Loucy (cell line): ENCODE measurements around the gene KRTAP5-8.
"Not testable (repeated sequence)": the region's sequence is repeated elsewhere in the genome, so short reads cannot be mapped to it uniquely, and the experiment has no call there.

Source experiments
- H2AFZ ChIP-seq: fragments of 200-600 bp; sonication (generic); 2 replicates; pipeline ENCODE4 v1.6.0; 2016; ENCODE audit warnings: antibody characterized with exemption, mild to moderate bottlenecking, low read length, moderate library complexity
- H3F3A ChIP-seq: fragments of 200-600 bp; 2 replicates; pipeline ENCODE4 v1.6.0; 2016; ENCODE audit warnings: antibody characterized with exemption, low read depth, mild to moderate bottlenecking
- H3K27me3 ChIP-seq: fragments of 200-600 bp; sonication (generic); 2 replicates; pipeline ENCODE4 v1.6.1; 2014; ENCODE audit warnings: low read length, mild to moderate bottlenecking; ENCODE audit not compliant: insufficient read depth, poor library complexity, severe bottlenecking
- H3K36me3 ChIP-seq: fragments of 200-600 bp; sonication (generic); 2 replicates; pipeline ENCODE4 v1.6.1; 2016; ENCODE audit warnings: low read length; ENCODE audit not compliant: insufficient read depth
- H3K4me1 ChIP-seq: fragments of 200-600 bp; sonication (generic); 2 replicates; pipeline ENCODE4 v1.5.1; 2014; ENCODE audit warnings: low read length, mild to moderate bottlenecking; ENCODE audit not compliant: insufficient read depth, poor library complexity, severe bottlenecking
- H3K4me2 ChIP-seq: fragments of 200-600 bp; sonication (generic); 2 replicates; pipeline ENCODE4 v1.6.0; 2014; ENCODE audit warnings: antibody characterized with exemption, low read length, low read depth, mild to moderate bottlenecking; ENCODE audit not compliant: poor library complexity, severe bottlenecking
- H3K4me3 ChIP-seq: fragments of 200-600 bp; sonication (generic); 2 replicates; pipeline ENCODE4 v1.5.1; 2014; ENCODE audit warnings: low read length, mild to moderate bottlenecking, mixed read lengths; ENCODE audit not compliant: poor library complexity, severe bottlenecking
- H3K79me2 ChIP-seq: fragments of 200-600 bp; sonication (generic); 2 replicates; pipeline ENCODE4 v1.6.1; 2014; ENCODE audit warnings: low read length; ENCODE audit not compliant: insufficient read depth
- H3K9ac ChIP-seq: fragments of 200-600 bp; sonication (generic); 2 replicates; pipeline ENCODE4 v1.6.0; 2014; ENCODE audit warnings: mild to moderate bottlenecking, low read depth, low read length, moderate library complexity; ENCODE audit not compliant: poor library complexity, severe bottlenecking
- H3K9me2 ChIP-seq: fragments of 200-600 bp; sonication (generic); replicated peaks from 2 replicates; pipeline ENCODE4 v1.6.1; 2016; ENCODE audit warnings: low read depth, low read length, mixed read lengths
- H3K9me3 ChIP-seq: fragments of 200-600 bp; sonication (generic); 2 replicates; pipeline ENCODE4 v1.6.1; 2014; ENCODE audit warnings: mild to moderate bottlenecking, antibody characterized with exemption, low read length, low read depth; ENCODE audit not compliant: insufficient read depth
- H4K20me1 ChIP-seq: fragments of 200-600 bp; sonication (generic); 2 replicates; pipeline ENCODE4 v1.6.0; 2014; ENCODE audit warnings: antibody characterized with exemption, low read length, mild to moderate bottlenecking; ENCODE audit not compliant: insufficient read depth, poor library complexity, severe bottlenecking
- EZH2phosphoT487 ChIP-seq: fragments of 200-600 bp; IDR thresholded peaks from 2 replicates; pipeline ENCODE4 v1.6.1; 2018; ENCODE audit warnings: antibody characterized with exemption, mild to moderate bottlenecking, moderate library complexity, borderline replicate concordance
- TF ChIP-seq, protein P1 (sequence below): fragments of 200-600 bp; sonication (generic); conservative IDR thresholded peaks from 2 replicates; pipeline ENCODE4 v1.5.1; 2014; ENCODE audit warnings: mild to moderate bottlenecking, antibody characterized with exemption, low read length

Gene KRTAP5-8

DNA sequence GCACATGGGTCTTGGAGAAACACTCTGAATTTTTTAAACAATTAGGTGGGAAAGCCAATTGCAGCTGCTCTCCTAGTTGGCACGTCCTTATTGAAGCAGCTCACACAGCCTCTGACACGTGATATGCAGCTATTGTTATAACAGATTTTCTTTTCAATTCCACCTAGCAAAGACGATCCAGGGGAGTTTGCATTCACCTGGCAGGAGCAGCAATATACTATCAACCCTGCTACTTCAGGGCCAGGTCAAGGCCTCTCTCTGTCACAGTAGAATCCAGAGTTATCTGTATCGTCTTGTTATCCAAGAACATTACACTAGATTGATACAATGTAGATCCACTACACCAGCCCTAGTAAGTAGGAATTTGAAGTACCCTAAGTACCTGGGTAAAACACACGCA, 36.6 kb downstream of the KRTAP5-8 start:
- Histone ChIP-seq H4K20me1 (no peaks in the 10 kb centered on the region), H3K4me3 (no peak overlapping the region), H3K4me2 (no peak overlapping the region), H3K9me3 (no peaks in the 10 kb centered on the region), H3K9me2 (no peaks in the 10 kb centered on the region), H3K79me2 (no peaks in the 10 kb centered on the region), H3K27me3 (no peaks in the 10 kb centered on the region), H3K9ac (no peak overlapping the region), H2AFZ (no peak overlapping the region), H3K36me3 (no peaks in the 10 kb centered on the region), H3F3A (no peaks in the 10 kb centered on the region), H3K4me1 (no peaks in the 10 kb centered on the region)
- TF ChIP-seq, protein P1, sequence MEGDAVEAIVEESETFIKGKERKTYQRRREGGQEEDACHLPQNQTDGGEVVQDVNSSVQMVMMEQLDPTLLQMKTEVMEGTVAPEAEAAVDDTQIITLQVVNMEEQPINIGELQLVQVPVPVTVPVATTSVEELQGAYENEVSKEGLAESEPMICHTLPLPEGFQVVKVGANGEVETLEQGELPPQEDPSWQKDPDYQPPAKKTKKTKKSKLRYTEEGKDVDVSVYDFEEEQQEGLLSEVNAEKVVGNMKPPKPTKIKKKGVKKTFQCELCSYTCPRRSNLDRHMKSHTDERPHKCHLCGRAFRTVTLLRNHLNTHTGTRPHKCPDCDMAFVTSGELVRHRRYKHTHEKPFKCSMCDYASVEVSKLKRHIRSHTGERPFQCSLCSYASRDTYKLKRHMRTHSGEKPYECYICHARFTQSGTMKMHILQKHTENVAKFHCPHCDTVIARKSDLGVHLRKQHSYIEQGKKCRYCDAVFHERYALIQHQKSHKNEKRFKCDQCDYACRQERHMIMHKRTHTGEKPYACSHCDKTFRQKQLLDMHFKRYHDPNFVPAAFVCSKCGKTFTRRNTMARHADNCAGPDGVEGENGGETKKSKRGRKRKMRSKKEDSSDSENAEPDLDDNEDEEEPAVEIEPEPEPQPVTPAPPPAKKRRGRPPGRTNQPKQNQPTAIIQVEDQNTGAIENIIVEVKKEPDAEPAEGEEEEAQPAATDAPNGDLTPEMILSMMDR, result no peak
- no peak for TF ChIP-seq EZH2phosphoT487

DNA sequence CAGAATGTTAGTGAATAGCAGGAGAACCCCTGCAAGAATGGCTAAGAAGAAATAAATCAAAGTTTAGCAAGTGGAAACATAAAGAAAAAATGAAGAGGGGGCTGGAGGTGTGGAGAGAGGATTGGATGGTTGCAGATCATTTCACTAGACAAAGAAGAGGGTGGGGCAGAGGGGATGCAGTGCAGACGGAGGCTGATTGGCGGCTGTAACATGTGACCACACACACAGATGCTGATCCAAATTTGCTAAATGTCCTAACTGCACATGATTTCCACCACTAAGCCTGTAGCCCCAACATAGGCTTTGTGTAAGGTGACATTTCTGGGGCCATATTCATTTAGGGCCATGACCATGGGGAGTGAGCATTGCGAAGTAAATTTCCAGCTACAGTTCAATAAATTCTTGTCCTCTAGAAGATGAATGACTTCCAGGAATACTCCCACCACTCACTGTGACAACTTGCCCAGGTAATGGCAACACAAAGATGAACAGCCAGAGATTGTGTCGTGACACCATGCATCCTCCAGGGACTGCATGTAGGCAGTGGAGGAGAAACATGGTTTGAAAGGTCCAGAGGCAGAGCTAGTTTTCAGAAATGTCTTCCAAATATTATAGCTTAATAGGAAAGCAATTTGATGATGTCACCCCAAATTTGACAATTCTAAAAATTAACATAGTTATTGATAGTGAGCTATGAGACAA, 38.0 kb downstream of the KRTAP5-8 start:
- TF ChIP-seq, protein P1, result no peak
- TF ChIP-seq EZH2phosphoT487, result no peak
- H3K4me1 ChIP-seq, result peaks cover 4% of the 10 kb centered on the region
- no peak overlapping the region for H3K9ac ChIP-seq
- no peak overlapping the region for H3K4me3 ChIP-seq
- H4K20me1 ChIP-seq, result no peaks in the 10 kb centered on the region
- no peaks in the 10 kb centered on the region for H3F3A ChIP-seq
- H3K9me3 ChIP-seq, result no peaks in the 10 kb centered on the region
- H3K9me2 ChIP-seq, result no peaks in the 10 kb centered on the region
- no peak overlapping the region for H3K4me2 ChIP-seq
- no peaks in the 10 kb centered on the region for H3K36me3 ChIP-seq
- no peaks in the 10 kb centered on the region for H3K27me3 ChIP-seq
- H3K79me2 ChIP-seq, result no peaks in the 10 kb centered on the region
- no peak overlapping the region for H2AFZ ChIP-seq

DNA sequence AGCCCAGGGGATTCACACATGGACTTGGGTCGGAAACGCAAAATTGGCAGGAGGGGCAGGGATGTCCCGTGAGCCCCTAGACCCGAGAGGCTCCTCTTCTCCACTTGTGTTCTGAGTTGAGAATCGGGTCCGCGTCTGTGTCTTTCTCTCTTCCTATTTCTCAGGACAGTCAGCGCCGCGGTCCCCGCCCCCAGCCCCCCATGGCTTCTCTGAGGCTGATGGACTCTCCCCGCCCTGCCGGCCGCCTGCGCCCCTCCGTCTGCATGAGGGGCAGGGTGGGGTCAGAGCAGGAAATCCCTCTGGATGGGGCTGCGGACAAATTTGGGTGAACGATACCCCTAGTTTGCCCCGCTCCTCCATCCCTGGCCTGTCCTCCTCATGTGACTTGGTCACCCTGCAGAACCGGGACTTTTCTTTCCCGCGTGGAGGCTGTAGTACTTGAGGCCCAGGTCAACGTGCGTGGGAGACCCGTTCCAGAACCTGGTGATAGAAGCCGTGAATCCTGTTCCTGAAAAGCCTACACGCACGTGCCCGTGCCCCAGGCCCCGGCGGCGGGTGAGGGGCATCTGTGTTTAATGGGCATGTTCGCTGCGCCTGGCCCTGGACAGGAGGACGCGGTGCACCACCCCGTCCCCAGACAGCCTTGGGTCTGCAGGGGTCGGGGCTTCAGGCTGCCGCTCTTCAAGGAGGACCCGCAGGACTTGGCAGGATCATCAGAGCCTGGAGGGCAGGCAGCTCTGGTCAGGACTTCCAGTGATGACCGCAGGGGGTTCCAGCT, 39.1 kb downstream of the KRTAP5-8 start:
- not testable (repeated sequence) for H3K36me3 ChIP-seq, H3K9me3 ChIP-seq, H2AFZ ChIP-seq, H3K4me3 ChIP-seq, H3F3A ChIP-seq, H3K4me2 ChIP-seq, H3K9me2 ChIP-seq, H3K4me1 ChIP-seq, H3K9ac ChIP-seq, H3K27me3 ChIP-seq, H3K79me2 ChIP-seq, H4K20me1 ChIP-seq
